Caki2 (cell line): ENCODE results near the gene OR10A2. TPM values are rescaled to one million over a fixed set of nuclear protein-coding genes. Genes with fewer than 3 reads are reported as not detected.
"Not testable (repeated sequence)": the region's sequence is repeated elsewhere in the genome, so short reads cannot be mapped to it uniquely, and the experiment has no call there.

Experiments used
- DNase-seq: peaks from one replicate; pipeline ENCODE4 v3.0.0-alpha.2; 2015; ENCODE audit warnings: low read depth
- in situ Hi-C: cut with HindIII; loops from 2 replicates; pipeline ENCODE4 v1.10.0; 2016; ENCODE audit warnings: low sequenced_read_pairs, low pct_unique_long_range_greater_than_20kb, mixed read lengths
- total RNA-seq: library from RNA; depleted of rRNA; stranded (reverse); fragments of >200 nt; shearing (Covaris generic); gene quantifications from 2 replicates; pipeline ENCODE4 v1.2.3, GENCODE V29; 2014; ENCODE audit warnings: low replicate concordance

OR10A2 gene
- total RNA-seq, 1 experiment from 2014 or later: not detected

- in situ Hi-C loops: no loop called here
- no peak for DNase-seq
These were observed 12.9 kb downstream of the OR10A2 start for GRCh38 chr11:6875761-6876160.

- no peak for DNase-seq
These were observed 13.5 kb downstream of the OR10A2 start, which contains the start of gene OR10A4 for GRCh38 chr11:6876325-6876724. TSS of gene OR10A4 (plus strand) at chr11:6876625. CDS start at chr11:6876648, 23 bp downstream.

DNA sequence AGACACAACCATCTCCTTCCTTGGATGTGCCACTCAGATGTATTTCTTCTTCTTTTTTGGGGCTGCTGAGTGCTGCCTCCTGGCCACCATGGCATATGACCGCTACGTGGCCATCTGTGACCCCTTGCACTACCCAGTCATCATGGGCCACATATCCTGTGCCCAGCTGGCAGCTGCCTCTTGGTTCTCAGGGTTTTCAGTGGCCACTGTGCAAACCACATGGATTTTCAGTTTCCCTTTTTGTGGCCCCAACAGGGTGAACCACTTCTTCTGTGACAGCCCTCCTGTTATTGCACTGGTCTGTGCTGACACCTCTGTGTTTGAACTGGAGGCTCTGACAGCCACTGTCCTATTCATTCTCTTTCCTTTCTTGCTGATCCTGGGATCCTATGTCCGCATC lies 14.1 kb downstream of the OR10A2 start:
- in situ Hi-C loops: no loop called here
- no peak for DNase-seq

More at GRCh38 chr11:6876325-6876724, 13.5 kb downstream of the OR10A2 start, which contains the start of gene OR10A4:
- in situ Hi-C loops: no loop called here

DNA sequence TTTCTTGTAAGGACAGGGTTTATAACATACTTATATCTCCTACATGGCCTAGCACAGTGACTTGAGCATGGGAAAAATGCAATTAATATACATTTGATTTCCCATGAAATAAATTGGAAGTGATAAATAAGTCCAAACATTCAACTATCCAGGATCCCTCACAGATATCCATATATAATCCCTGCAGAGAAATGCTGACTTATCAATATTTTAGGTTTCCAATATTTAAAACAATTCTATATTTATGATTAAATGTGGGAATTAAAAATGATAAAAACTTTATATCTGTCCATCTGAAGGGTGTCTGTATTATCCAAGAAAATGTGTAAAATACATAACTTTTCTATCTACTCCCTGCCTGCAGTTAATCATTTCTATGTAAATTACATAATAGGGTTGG lies 19.9 kb downstream of the OR10A2 start:
- in situ Hi-C loops: no loop called here
- no peak for DNase-seq

GRCh38 chr11:6887711-6888110 lies 24.9 kb downstream of the OR10A2 start:
- in situ Hi-C loops: not testable (repeated sequence)

GRCh38 chr11:6888830-6889229 lies 26.0 kb downstream of the OR10A2 start:
- in situ Hi-C loops: no loop called here
- no peak for DNase-seq

More at GRCh38 chr11:6887711-6888110, 24.9 kb downstream of the OR10A2 start:
- not testable (repeated sequence) for DNase-seq

DNA sequence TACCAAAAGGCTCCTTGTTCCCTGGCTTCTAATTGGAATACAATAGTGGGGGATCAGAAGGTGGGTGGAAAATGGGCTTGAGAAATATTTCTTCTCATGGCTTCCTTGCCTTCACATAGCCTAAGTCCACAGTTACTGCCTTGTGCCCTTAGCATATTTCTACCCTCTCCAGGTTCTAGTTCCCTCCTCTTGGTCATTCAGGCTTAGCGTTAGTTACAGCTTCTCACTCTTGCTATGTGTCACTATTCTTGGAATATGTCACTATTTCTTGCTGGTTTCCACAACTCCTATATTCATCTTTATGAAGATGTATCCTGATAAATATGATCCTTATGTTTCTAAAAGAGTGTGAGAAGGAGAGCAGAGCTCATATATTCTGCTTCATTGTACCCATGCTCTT lies 27.0 kb downstream of the OR10A2 start:
- DNase-seq: no peak
- in situ Hi-C loops: no loop called here

DNA sequence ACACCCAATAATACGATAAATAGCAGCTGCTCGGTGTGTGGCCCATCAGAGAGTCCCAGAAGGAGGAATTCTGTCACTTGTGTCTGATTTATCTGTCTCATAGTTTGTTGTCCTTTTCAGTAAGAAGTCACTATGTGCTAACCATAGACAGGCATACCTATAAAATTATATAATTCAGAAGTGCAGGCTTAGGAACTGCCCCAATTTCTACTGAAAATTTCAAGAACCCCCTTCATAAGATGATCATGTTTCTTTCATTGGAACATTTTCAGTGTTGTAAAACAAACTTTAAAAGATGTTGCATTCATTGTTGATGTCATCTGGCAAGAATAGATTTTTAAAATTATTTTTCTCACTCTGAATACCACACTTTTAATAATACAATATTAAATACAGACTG lies 29.5 kb downstream of the OR10A2 start, which contains the start of gene OR2D2:
TSS of gene OR2D2 (minus strand) at position 101 of the 400 bp plus-strand sequence. CDS start at position 101, 0 bp downstream.
- in situ Hi-C loops: no loop called here
- DNase-seq: no peak

GRCh38 chr11:6894097-6894496 lies 31.2 kb downstream of the OR10A2 start:
- in situ Hi-C loops: no loop called here
- no peak for DNase-seq

GRCh38 chr11:6895010-6895409 lies 32.2 kb downstream of the OR10A2 start:
- in situ Hi-C loops: no loop called here
- no peak for DNase-seq

GRCh38 chr11:6898911-6899310 lies 36.1 kb downstream of the OR10A2 start:
- no peak for DNase-seq
- in situ Hi-C loops: no loop called here

- DNase-seq: no peak
- in situ Hi-C loops: no loop called here
These were observed 37.6 kb downstream of the OR10A2 start for GRCh38 chr11:6900327-6900999.

GRCh38 chr11:6904804-6905203 lies 41.9 kb downstream of the OR10A2 start:
- DNase-seq, in situ Hi-C loops: not testable (repeated sequence)

GRCh38 chr11:6911378-6911777 lies 48.5 kb downstream of the OR10A2 start:
- DNase-seq: no peak
- in situ Hi-C loops: no loop called here

- no peak for DNase-seq
- in situ Hi-C loops: no loop called here
These were observed 49.1 kb downstream of the OR10A2 start for GRCh38 chr11:6911948-6912347.

- DNase-seq: no peak
- in situ Hi-C loops: no loop called here
These were observed 56.8 kb downstream of the OR10A2 start for GRCh38 chr11:6919698-6920097.

DNA sequence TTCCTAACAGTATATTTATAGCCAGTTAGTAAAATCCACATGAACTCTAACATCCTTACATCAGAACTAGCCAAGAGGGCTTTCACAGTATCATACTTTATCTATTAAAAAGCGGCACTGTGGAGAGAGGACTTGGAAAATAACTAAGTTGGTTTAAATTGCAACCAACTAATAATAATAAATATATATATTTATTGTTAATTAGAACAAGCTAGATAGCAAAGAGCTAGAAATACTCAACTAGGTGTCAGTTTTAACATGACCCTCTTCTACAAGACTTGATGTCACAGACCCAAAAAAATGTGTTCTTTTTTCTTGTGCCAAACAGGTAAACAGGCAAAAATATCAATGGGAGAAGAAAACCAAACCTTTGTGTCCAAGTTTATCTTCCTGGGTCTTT lies 57.8 kb downstream of the OR10A2 start, which contains the start of gene OR2D3:
TSS of gene OR2D3 (plus strand) at position 301 of the 400 bp plus-strand sequence. CDS start at position 301, 0 bp downstream.
- in situ Hi-C loops: no loop called here

More for the DNA sequence above, 57.8 kb downstream of the OR10A2 start, which contains the start of gene OR2D3:
- DNase-seq: no peak
